IPS DF 4.7 (cell line): ENCODE data around the gene RTN4R.

Experiments
- DNase-seq: peaks from one replicate; pipeline ENCODE4 v3.0.0-alpha.2; 2013; ENCODE audit warnings: low spot score; ENCODE audit errors: extremely low read depth

Gene RTN4R

DNA sequence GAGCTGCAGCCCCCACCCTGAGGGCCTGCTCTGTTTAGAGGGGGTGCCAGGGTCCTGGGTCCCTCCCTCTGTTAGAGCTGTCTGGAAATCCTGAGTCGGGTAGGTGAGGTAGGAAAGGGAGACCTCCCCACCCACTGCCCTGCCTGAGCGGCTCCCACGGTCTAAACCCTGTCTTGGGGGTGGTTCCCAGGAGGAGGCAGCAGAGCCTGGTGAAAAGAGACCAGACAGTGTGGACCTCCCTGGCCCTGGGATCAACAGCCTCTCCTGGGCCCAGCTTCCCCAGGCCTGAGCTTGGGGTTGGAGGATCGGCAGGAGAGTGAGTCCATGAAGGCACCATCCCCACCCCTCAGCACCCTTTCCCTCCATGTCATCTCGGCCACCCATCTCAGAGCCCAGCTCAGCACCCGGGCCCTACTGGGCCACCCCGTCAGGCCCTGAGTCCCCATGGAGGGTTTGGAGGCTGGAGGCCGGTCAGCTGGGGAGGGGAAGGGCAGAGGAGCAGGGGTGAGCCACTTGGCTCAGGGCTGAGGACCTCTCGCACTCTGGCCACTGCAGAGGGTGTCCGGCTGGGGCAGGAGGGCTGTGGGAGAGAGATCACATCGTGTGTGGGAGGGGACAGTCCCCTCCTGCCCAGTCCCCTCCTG is 37.2 kb downstream of the RTN4R start:
- no peak for DNase-seq

DNA sequence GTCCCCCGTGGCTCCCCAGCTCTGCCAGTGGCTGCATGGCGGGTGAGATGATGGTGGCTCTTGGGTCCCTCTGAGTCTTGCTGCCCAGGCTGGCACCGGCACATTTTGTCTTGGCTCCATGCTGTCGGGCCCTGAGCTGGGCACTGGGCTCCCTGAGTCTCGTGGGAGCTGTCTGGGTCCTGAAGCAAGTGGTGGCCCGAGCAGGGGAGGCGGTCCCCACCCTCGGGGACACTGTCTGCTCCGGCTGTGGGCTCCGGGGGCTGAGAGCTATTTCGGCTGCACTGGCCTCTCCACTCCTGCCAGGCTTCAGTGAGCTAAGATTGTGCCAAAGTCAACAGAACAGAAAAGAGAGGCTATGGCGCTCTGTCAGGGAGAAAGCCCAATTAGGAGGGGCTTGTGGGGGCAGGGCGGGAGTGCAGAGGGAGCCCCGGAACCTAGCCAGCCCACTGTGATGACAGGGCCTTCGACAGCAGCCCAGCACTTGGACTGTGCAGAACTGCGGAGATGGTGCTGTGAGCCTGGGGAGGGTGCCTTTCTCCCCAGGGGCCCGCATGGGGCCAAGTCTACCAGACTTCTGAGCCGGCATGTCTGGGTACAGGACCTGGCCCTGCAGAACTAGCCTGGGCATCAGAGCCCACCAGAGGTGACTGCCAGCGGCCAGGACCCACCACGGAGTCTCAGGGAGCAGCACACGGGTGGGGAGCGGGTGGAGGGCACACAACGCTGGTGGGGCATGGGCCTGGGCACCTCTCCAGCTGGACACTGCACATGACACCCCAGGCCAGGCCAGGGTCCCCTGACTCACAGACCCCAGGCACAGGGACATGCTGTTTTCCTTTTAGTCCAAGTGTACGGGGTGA is 38.0 kb downstream of the RTN4R start:
- no peak for DNase-seq

DNA sequence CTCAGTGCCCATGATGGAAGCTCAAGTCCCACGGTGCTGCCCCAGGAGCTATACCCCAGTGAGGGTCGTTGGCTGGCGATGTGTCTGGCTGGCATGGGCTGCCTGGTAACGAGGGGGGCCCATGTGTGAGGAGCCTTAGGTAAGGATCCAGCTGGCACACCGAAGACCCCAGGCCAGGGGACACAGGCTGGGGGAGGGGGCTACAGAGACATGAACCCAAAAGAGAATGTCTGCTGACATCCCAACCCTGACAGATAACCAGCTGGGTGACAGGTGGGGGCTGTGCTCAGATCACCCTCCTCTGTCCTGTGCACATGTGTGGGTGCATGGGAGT is 39.2 kb downstream of the RTN4R start:
- no peak for DNase-seq

DNA sequence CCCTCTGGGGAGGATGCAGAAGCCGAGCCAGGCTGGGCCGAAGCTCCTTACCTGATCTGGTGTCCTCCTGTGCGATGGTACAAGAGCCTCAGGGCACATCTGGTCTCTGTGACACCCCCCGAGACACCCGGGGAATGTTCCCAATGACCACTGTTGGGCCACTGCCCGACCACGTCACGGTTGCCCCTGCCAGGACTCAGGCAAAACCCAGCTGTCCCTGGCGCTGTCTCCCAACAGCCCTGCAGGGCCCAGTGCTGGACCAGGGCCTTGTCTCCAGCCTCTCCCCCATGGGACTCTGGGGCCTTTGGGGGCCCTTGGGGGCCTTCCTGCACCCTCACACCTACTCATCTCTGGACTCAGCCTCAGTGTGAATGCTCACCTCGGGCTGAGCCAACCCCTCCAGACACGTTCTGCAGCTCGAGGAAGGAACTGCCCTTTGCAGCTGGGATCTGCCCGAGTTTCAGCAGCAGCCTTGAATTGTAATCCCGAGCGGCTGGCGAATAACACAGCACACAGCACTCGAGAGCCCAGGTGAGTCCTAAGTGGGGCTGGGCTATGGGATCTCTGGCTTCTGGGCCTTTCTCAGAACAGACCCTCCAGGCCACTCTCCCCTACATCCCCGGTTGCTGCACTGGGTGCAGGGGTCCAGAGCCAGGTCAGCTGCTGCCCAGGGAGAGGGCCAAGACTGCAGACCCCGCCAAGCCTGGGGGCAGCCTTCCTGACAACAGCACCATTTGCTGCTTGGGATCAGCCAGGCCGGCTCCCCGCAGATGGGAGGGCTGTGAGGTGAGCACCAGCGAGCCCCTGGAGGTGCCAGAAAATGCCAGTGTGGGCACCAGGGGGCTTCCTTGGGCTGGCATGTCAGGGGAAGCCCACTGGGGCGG is 39.8 kb downstream of the RTN4R start:
- no peak for DNase-seq

DNA sequence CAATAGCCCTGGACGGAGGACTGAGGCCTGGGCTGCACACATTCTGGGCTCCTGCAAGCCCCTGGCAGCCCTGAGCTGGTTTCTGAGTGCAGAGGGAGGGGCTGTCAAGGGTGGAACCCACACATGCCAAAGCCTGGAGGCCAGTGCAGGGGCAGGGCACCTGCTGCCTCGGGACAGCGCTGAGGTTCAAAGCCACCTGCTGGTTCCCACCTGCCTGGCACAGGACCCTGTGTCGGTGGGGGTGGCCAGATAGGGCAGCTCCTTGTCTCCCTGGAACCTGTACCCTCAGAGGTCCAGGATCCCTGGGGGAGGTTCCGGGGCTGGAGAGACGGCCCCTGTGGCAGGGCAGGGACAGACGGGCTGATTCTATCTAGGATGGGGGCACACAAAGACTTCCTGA is 40.8 kb downstream of the RTN4R start:
- no peak for DNase-seq

DNA sequence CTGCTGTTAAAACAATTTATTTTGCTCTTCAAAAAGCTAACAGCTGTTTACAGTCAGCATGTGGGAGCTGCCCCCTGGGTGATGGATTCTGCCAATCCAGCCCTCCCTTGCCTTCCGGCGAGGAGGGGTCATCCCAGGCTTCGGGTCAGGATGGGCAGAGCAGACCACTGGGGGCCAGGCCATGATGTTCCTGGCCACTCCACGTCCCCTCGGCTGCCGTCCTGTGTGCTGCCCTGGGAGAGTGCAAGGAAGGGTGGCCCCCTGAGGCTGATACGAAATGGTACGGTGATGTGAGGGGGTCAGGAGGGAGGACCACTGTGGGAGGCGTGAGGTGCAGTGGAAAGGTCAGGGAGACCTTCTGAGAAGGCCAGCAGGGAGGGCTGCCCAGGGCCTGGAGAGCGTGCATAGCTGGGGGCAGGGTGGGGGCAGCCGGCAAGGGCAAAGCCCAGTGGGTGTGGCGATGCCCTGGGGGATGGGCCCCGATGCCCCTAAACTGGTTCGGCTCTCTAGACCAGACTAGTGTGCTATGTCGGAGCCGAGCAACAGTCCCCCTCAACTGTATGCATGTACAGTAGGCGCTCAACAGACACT is 41.3 kb downstream of the RTN4R start:
- no peak for DNase-seq

DNA sequence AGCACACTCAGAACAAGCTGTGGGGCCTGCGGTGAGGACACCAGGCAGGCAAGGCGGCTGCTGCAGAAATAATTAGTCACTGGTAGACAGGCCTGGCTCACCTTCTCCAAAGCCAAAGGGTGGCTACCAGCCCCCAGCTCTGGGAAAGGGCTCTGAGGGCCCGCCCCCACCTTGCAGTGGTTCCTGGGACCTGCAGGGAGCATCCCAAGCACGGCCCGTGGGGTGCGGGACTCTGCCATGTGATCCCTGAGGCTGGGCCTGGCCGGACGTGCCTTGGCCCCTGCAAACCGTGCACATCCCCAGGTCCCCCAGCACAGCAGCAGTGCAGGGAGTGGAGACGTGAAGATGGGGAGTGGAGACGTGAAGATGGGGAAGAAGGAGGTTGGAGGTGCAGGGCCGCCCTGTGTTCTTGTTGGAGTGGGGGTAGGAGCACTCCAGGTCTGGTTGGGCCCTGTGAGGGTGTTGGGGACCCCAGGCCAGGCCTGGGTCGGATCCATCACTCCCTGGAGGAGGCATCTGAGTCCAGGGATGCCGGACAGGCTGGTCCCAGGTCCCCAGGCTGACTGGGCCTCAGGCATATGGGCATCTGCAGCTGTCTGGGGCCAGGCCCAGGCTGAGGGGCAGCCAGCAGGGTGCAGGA is 41.9 kb downstream of the RTN4R start:
- no peak for DNase-seq

DNA sequence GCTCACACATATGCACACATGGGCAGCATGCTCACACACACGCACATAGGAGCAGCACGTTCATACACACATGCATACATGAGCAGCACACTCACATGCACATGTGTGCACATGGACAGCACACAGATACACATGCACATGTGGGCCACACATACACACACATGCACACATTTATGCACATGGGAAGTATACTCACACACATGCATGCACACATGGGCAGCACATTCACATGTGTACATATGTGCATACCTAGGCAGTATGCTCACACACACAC is 42.5 kb downstream of the RTN4R start:
- no peak for DNase-seq

DNA sequence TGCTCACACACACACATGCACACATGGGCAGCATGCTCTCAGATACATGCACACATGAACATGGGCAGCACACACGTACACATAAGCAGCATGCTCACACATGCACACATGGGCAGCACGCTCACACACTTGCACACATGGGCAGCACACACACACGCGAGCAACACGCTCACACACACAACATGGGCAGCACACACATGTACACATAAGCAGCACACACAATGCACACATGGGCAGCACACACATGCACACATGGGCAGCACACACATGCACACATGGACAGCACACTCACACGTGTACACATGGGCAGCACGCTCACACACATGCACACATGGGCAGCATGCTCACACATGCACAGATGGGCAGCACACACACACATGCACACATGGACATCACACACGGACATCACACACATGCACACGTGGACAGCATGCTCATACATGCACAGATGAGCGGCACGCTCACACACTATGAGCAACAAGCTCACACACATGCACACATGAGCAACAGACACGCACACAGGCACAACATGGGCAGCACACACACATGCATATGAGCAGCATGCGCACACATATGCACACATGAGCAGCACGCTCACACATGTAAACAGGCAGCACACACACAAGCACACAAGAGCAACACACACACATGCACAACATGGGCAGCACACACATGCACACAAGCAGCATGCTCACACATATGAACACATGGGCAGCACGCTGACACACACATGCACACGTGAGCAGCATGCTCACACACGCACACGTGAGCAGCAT is 43.0 kb downstream of the RTN4R start:
- DNase-seq: no peak

DNA sequence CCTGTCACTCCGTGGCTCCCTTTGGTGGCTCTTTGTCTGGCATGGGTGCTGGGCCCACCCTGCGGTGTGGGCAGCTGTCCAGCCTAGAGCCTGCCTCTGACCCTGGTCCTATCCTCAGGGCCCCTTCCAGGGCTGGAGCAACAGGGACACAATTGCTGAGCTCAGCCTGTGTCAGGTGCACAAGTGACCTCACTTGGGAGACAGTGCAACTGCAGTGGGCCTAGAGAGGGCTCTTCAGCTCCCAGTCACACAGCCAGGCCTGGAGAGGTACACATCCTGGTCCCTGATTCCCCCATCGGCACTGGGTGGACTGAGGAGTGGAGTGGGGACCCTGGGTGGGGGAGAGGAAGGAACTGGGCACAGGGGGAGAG is 43.9 kb downstream of the RTN4R start:
- no peak for DNase-seq

DNA sequence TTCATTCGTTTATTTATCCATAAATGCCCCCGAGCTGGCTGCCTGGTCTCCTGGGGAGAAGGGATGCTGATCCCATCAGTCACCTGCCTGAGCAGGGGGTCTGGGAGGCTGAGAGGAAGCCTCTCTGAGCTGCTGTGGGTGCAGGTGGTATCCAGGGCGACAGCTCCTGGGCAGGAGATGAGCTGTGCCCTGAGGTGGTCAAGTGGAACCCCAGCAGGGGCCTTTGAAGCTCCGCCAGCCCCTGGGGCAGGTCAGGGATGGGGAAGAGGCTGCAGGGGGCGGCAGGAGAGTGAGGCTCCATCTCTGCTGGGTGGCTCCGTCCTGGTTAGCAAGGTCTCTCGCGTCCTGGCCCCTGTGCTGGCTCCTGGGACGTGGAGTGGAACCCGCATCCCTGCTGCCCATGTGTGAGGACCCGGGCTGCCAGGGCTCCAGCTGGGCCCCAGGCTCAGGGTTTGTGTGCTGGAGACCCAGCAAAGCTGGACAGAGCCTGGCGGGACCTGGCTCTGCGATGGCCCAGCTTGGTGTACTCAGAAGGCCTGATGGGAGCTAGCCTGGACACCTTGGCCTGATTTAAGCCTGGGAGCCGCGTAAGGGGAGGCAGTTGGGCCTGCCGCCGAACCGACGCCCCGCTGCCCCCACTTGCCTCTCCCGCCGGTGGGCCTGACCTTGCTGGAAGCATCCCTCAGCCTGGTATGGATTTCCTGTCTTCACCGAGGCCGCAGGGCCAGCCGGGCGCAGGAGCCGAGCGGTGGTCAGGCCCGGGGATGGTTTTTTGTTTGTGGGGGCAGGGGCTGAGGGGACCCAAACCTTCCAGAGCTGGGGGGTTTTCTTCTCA is 44.5 kb downstream of the RTN4R start:
- DNase-seq: no peak

DNA sequence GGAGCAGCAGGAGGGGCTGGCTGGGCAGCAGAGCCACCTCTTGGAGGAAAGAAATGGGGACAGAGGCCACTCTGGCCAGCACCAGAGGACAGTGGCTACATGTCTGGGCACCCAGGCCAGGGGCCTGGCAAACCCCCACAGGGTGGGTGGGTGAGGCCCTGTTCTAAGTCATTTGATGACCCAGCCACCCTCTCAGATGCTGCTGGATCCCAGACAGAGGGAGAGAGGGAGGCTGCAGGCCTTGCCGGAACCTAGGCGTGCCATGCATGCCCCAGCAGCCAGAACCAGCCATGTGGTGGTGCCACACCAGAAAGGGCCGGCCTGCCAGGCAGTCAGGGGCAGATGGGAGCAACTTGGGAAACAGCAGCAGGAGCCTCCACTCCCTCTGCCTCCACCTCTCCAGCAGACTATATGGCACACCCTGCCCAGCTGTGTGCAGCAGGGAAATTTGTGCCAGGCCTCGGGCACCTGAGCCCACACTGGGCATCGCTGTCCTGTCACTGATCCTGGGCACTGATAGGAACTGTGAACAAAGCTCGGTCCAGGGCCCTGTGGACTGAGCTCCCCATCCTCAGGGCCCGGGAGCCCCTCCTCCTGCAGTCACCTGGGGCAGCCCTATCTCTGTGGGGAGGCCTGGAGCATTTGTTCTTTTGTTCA is 45.2 kb downstream of the RTN4R start:
- no peak for DNase-seq

DNA sequence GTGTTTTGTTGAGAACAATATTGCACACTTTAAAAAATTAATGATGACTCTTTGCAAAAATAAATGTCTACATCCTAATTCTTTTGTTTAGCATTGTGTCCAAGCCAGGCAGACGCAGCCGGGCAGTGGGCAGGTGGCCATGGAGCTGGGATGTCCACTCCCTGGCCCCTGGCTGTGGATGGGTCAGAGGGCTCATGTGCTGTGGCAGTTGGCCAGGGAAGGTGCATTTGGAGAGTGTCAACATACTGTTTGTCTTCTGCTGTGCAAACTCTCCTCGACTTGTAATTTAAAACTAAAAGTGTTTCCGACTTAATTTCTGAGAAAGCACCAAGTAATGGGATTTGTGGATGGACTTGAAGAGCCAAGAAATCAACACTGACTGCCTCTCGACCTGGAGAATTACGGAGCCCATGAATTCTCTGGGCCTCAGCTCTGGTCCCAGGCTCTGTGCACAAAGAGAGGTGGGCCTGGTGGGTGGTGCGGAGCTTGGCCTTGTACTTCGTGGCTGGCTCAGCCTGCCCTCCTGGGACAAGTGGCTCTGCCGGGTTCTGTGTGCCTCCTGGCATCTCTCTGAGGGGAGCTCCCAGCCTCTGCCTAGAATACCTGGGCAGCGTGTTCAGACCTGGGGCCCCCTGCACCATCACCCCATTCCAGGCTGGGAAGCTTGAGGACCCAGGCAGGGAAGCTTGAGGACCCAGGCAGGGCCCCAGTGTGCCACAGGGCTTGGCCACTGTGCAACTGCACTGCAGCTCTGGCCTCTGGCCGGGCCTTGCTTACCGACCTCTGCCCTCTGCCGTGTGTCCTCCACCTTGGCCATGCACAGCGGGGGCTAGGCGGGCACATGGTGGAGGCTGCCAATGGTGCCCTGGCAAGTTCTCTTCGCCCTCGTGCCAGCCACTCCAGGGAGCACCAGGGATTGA is 46.4 kb downstream of the RTN4R start:
- DNase-seq: no peak

DNA sequence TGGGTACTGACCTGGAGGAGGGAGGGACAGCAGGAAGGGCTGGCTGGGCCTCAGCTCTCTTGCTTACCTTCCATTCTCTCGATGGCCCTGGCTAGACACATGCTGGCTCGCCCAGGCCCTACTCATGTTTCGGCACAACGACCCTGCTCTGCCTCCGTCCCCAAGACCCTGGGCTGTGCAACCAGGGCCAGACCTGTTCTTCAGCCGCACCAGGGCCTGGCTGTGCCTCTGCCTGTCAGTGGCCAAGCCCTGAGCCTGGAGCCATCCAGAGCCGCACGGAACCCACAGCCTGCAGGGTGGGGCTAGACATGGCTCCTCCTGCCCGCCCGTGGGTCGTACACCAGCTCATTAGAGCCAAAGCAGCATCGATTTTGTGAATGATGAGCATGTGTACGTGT is 47.5 kb downstream of the RTN4R start:
- DNase-seq: no peak

DNA sequence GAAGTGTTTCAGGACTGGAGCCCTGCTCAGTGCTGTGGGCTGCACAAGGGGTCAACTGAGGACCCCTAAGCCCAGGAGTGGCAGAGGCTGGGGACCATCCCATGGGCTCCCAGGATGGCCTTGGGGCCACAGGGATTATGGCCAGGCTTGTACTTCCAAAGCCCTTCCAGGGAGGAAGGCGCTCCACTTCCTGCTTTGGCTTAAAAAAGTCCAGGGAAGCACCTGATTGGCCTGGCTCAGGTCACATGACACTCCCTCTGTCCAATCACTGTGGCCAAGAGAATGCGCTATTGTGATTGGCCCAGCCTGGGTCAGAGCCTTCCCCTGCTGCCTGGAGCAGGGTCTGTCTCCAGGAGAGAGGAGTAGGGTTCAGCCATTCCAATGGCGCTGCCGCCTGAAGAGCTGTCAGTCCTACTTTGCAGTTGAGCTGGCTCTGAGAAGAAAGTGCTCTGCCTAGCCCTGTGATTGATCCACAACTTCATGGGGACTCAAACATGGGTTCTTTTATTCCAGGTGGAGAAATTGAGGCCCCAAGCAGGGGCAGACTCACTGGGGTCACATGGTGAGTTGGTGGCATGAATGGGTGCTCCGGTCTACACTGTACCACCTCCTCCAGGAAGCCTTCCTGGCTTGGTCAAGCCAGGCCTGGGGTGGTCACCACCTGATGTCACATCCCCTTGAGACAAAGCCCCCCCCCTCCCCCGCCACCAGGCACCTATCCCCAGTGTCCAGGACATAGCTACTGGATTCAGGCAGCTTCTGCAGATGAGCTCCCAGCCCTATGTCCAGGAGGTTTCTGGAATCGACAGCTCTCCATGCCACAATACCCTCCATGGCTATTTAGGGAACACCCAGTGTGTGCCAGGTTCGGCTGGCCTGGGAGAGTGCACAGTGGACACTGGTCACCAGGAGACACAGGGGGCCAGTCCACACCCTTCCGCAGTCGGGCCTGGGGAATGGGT is 48.2 kb downstream of the RTN4R start:
- DNase-seq: no peak

DNA sequence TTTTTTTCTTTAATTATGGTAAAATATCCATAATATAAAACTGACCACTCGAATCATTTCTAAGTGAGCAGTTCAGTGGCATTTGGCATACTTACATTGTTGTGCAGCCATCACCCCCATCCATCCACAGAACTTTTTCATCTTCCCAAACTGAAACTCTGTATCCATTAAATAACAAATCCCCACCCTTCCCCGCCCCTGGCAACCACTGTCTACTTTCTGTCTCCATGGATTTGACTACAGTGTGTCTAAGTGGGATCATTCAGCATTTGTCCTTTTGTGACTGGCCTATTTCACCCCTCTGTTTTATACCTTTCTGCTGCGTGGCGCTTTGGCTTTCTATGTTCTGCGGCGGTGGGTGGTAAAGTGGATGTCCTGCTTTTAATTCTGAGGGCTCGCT is 49.1 kb downstream of the RTN4R start:
- no peak for DNase-seq

DNA sequence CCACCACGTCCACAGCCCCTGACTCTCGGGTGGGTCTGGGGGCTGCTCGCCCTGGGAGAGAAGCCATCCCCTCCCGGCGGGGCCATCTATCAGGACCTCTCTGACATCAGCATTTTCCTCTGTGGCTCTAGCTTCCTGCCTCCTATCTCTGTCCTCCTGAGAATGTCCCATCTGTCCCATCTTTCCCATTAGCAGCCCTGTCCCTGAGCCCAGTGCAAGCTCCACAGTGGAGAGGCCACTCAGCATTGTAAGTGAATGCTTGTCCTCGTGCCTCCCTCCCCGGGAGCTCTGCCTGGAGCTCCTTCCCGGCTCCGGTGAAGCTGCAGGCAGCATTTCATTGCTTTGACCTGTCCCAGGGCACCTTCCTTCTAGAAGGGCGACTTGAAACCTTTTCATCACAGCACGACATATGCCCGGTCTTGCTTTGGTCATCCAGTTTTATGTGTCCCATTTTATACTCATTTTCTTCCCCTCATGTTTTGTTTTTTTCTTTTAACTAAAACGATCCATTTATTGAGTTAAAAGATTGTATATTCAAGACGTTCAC is 49.7 kb downstream of the RTN4R start:
- DNase-seq: no peak
